ENCODE measurements around the gene RNF217.

GRCh38 chr6:124961464-124961776 lies 817 bp upstream of the RNF217 start:
- no peak for TF ChIP-seq CTCF (IDR thresholded peaks at IDR 0.05)
- TF ChIP-seq POLR2A (IDR thresholded peaks at IDR 0.05), result no peak
- no peak for TF ChIP-seq POLR2AphosphoS5 (IDR thresholded peaks at IDR 0.05)
